T-cell (primary cell): ENCODE measurements around the gene RAB38. TPM values are rescaled to one million over a fixed set of nuclear protein-coding genes. Genes with fewer than 3 reads are reported as not detected.

ENCODE experiments used
- ATAC-seq, 4 experiments: fragments of 200-7000 bp in 3 of 4; fragments of 150-1000 bp in 1 of 4; cut with Tn5 transposase; replicated peaks in 1 of 4; 1 replicate in 3 of 4; 2 replicates in 1 of 4; pipeline ENCODE4 v1.10.0; 2021; ENCODE audit warnings: moderate library complexity in 3 of 4, mild to moderate bottlenecking in 2 of 4, moderate number of reproducible peaks in 1 of 4
- CTCF ChIA-PET, 2 donors: fragments of 300-600 bp; sonication (Branson Sonifier 250); formaldehyde crosslinking; loops; one replicate each; lab custom pipeline; 2022; ENCODE audit warnings: antibody characterized with exemption in 2 of 2; lab: Charles Lee
- POLR2A ChIA-PET, 2 donors: fragments of 300-600 bp; sonication (Branson Sonifier 250); formaldehyde crosslinking; loops; one replicate each; lab custom pipeline; 2022; ENCODE audit warnings: antibody characterized with exemption in 2 of 2; lab: Charles Lee
- DNase-seq, 35 experiments: peaks; one replicate each; pipeline versions ENCODE4 v3.0.0 to v3.0.0-alpha.2; 2013 to 2023
- H3K27ac ChIP-seq: one replicate; pipeline ENCODE4 v1.5.1; 2013; ENCODE audit warnings: low read length
- H3K27me3 ChIP-seq, 2 experiments: replicated peaks in 1 of 2; 1 replicate in 1 of 2; 2 replicates in 1 of 2; pipeline versions ENCODE4 v1.6.1 to v1.7.0; 2013; ENCODE audit warnings: low read length in 1 of 2, mixed read lengths in 1 of 2; ENCODE audit not compliant: control insufficient read depth in 2 of 2, insufficient read depth in 2 of 2; ENCODE audit errors: extremely low read depth in 1 of 2
- H3K36me3 ChIP-seq, 2 donors: 1 replicate in 1 of 2; 2 replicates in 1 of 2; pipeline versions ENCODE4 v1.6.1 to v1.7.0; 2013; ENCODE audit warnings: low read length in 1 of 2; ENCODE audit not compliant: control insufficient read depth in 2 of 2, insufficient read depth in 1 of 2; ENCODE audit errors: extremely low read depth in 1 of 2
- H3K4me1 ChIP-seq, 2 experiments: 1 replicate in 1 of 2; 2 replicates in 1 of 2; pipeline versions ENCODE4 v1.6.1 to v1.7.0; 2013; ENCODE audit warnings: low read length in 2 of 2, mixed read lengths in 1 of 2; ENCODE audit not compliant: insufficient read depth in 2 of 2, control insufficient read depth in 1 of 2; ENCODE audit errors: extremely low read depth in 1 of 2
- H3K4me3 ChIP-seq, 2 donors: 1 replicate in 1 of 2; 2 replicates in 1 of 2; pipeline versions ENCODE4 v1.5.1 to v1.7.0; 2013; ENCODE audit warnings: mild to moderate bottlenecking in 2 of 2, low read length in 1 of 2, moderate library complexity in 1 of 2; ENCODE audit not compliant: control insufficient read depth in 1 of 2; ENCODE audit errors: extremely low read depth in 1 of 2
- H3K9me3 ChIP-seq: 2 replicates; pipeline ENCODE4 v1.7.0; 2013
- H3K27ac Mint-ChIP-seq, 2 donors: one replicate each; pipeline ENCODE4 v1.8.0; 2020 to 2021; ENCODE audit warnings: mild to moderate bottlenecking in 2 of 2, mixed read lengths in 2 of 2
- H3K27me3 Mint-ChIP-seq, 2 donors: one replicate each; pipeline ENCODE4 v1.8.0; 2021 to 2022; ENCODE audit warnings: mixed read lengths in 2 of 2
- H3K36me3 Mint-ChIP-seq: one replicate; pipeline ENCODE4 v1.8.0; 2021; ENCODE audit warnings: mixed read lengths
- H3K4me1 Mint-ChIP-seq, 3 donors: one replicate each; pipeline ENCODE4 v1.8.0; 2020 to 2022; ENCODE audit warnings: mixed read lengths in 3 of 3, mild to moderate bottlenecking in 1 of 3
- H3K4me3 Mint-ChIP-seq, 3 donors: one replicate each; pipeline ENCODE4 v1.8.0; 2020 to 2022; ENCODE audit warnings: mild to moderate bottlenecking in 3 of 3, mixed read lengths in 3 of 3, moderate library complexity in 3 of 3
- H3K9me3 Mint-ChIP-seq, 3 donors: one replicate each; pipeline ENCODE4 v1.8.0; 2020 to 2022; ENCODE audit warnings: mixed read lengths in 3 of 3
- WGBS: methylation state at CpG from one replicate; pipeline ENCODE4 v1.1.5; 2013; ENCODE audit warnings: missing lambda C conversion rate; ENCODE audit not compliant: insufficient coverage; 5-methylcytosine and 5-hydroxymethylcytosine counted together
- total RNA-seq, 35 experiments: library from RNA in 6 of 35; stranded (reverse) in 6 of 35; fragments of 120-200 nt in 1 of 35; gene quantifications; one replicate each; pipeline versions ENCODE4 v1.2.1 to v1.2.4 and lab custom pipeline; 2013 to 2026

The RAB38 gene
- total RNA-seq, 5 donors from 2014 or later (not counting 1 experiment from before 2014, with no cell fraction given) = 0.20 to 0.98 (median 0.57) TPM

DNA sequence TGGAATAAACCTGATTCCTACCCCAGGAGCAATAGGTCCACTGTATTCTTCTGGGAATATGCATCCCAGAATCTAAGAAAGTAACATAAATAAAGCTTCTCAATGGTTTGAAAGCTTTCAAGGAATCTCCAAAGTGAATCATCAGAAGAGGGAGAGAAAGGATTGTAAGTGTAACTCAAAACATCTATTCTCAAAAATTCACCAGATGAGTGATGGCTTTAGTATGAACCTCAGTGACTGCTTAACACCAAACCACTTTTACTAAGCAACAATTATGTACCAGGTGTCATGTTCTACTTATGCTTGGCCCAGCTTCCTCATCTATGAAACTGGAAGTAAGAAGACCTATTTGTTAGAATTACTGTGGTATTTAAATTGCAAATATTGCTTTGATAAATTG lies 7.4 kb downstream of the RAB38 start:
- Mint-ChIP-seq H3K4me3 (no peak overlapping the region), H3K27ac (no peak overlapping the region), H3K36me3 (no peaks in the 10 kb centered on the region), H3K9me3 (no peaks in the 10 kb centered on the region), H3K4me1 (no peaks in the 10 kb centered on the region), H3K27me3 (peaks cover 0 to 5% of the 10 kb centered on the region in 2 donors)
- no peak for DNase-seq
- Histone ChIP-seq H3K27me3 (no peaks in the 10 kb centered on the region), H3K9me3 (no peaks in the 10 kb centered on the region), H3K36me3 (no peaks in the 10 kb centered on the region), H3K27ac (no peak overlapping the region), H3K4me3 (no peak overlapping the region), H3K4me1 (no peaks in the 10 kb centered on the region)
- POLR2A ChIA-PET = no interaction called here
- no peak for ATAC-seq
- CTCF ChIA-PET = no interaction called here

DNA sequence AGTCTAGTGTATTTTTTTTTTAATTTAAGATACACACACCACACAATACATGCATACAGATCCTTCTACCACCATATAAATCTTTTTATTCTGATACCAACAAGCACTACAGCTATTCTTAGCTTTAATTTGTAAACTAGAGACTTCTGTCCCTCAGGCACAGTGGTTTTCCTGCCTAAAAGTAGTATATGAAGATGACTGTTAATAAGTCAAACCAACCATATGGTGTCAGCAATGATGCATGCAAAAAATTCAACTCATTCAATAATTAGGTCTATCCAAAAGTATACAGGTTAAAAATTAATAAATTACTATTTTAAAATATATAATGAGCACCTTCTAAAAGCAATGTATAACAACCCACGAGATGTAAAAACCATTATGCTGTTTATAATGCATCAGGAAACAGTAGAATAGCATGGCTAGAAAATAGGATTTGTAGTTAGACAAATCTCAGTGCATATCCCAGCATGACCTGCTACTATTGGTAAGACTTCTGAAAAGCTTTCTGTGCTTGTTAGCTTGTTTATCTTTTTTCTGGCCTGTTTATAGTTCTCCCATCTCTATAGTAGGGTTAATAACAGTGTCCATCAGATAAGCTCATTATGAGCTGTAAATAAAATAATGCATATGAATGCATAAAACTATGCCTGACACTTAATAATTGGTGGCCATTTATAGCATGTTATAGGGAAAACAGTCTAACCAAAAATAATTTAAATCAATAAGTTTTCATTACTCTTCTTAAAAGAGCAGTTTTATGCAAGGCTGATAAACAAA lies 10.2 kb downstream of the RAB38 start:
- no peaks in the 10 kb centered on the region for H3K4me1 ChIP-seq
- H3K36me3 ChIP-seq = no peaks in the 10 kb centered on the region
- no peak overlapping the region for H3K27ac ChIP-seq
- H3K27me3 Mint-ChIP-seq = peaks cover 0 to 7% of the 10 kb centered on the region in 2 donors
- H3K4me3 ChIP-seq = no peak overlapping the region
- H3K9me3 Mint-ChIP-seq = peaks cover 0 to 3% (median under 1%) of the 10 kb centered on the region in 3 donors
- ChIA-PET POLR2A (no interaction called here), CTCF (interaction anchor here in 1 of 2 donors (0.5 kb wide), 1 partner anchor 69 kb away, joined by 3 read pairs; no protein-coding TSS in a partner anchor)
- no peaks in the 10 kb centered on the region for H3K9me3 ChIP-seq
- H3K27me3 ChIP-seq = no peaks in the 10 kb centered on the region
- H3K27ac Mint-ChIP-seq = no peak overlapping the region
- no peaks in the 10 kb centered on the region for H3K4me1 Mint-ChIP-seq
- H3K4me3 Mint-ChIP-seq = no peak overlapping the region
- ATAC-seq (no peak), DNase-seq (no peak)
- H3K36me3 Mint-ChIP-seq = no peaks in the 10 kb centered on the region
- no CpG with 5 or more reads among the region's 1 CpG for WGBS

GRCh38 chr11:88164320-88164719 lies 10.9 kb downstream of the RAB38 start:
- H3K36me3 ChIP-seq = no peaks in the 10 kb centered on the region
- ChIA-PET CTCF (no interaction called here), POLR2A (no interaction called here)
- no peaks in the 10 kb centered on the region for H3K4me1 Mint-ChIP-seq
- no peaks in the 10 kb centered on the region for H3K27me3 ChIP-seq
- ATAC-seq (no peak), DNase-seq (no peak)
- H3K4me1 ChIP-seq = no peaks in the 10 kb centered on the region
- no CpG with 5 or more reads among the region's 4 CpGs for WGBS
- H3K27me3 Mint-ChIP-seq = peaks cover 0 to 7% of the 10 kb centered on the region in 2 donors
- peaks cover 0 to 10% (median 4%) of the 10 kb centered on the region in 3 donors for H3K9me3 Mint-ChIP-seq
- H3K27ac Mint-ChIP-seq = no peak overlapping the region
- H3K4me3 Mint-ChIP-seq = no peak overlapping the region
- H3K36me3 Mint-ChIP-seq = no peaks in the 10 kb centered on the region
- H3K27ac ChIP-seq = no peak overlapping the region
- H3K9me3 ChIP-seq = no peaks in the 10 kb centered on the region
- H3K4me3 ChIP-seq = no peak overlapping the region

DNA sequence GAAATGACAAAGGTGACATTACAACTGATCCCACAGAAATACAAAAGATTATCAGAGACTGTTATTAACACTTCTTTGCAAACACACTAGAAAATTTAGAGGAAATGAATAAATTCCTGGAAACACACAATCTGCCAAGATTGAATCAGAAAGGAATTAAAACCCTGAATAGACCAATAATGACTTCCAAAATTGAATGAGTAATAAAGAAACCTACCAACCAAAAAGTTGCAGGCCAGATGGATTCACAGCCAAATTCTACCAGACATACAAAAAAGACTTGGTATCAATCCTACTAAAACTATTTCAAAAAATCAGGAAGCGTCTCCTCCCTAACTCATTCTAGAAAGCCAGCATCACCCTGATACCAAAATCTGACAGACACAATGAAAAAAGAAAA lies 17.2 kb downstream of the RAB38 start:
- Mint-ChIP-seq H3K36me3 (peaks cover 4% of the 10 kb centered on the region), H3K27me3 (peaks cover 12 to 14% of the 10 kb centered on the region in 2 donors), H3K27ac (no peak overlapping the region), H3K4me1 (no peaks in the 10 kb centered on the region), H3K9me3 (peaks cover 5 to 44% (median 23%) of the 10 kb centered on the region in 3 donors), H3K4me3 (no peak overlapping the region)
- Histone ChIP-seq H3K4me1 (no peaks in the 10 kb centered on the region), H3K27ac (no peak overlapping the region), H3K27me3 (peaks cover 0 to 8% of the 10 kb centered on the region in 2 experiments), H3K36me3 (no peaks in the 10 kb centered on the region), H3K4me3 (no peak overlapping the region), H3K9me3 (no peaks in the 10 kb centered on the region)
- ChIA-PET POLR2A (no interaction called here), CTCF (interaction anchor here in 1 of 2 donors (0.6 kb wide), 1 partner anchor 1236 kb away, joined by 3 read pairs; no protein-coding TSS in a partner anchor)
- ATAC-seq (no peak), DNase-seq (no peak)
- WGBS = 100% methylated on average over 1 of the region's 1 CpG

GRCh38 chr11:88157370-88157769 lies 17.9 kb downstream of the RAB38 start:
- POLR2A ChIA-PET = no interaction called here
- H3K36me3 Mint-ChIP-seq = peaks cover 4% of the 10 kb centered on the region
- DNase-seq (no peak), ATAC-seq (no peak)
- CTCF ChIA-PET = no interaction called here
- Histone ChIP-seq H3K27me3 (peaks cover 0 to 8% of the 10 kb centered on the region in 2 experiments), H3K27ac (no peak overlapping the region), H3K4me3 (no peak overlapping the region), H3K4me1 (no peaks in the 10 kb centered on the region), H3K36me3 (no peaks in the 10 kb centered on the region), H3K9me3 (no peaks in the 10 kb centered on the region)
- 100% methylated on average over 1 of the region's 4 CpGs for WGBS
- no peak overlapping the region for H3K27ac Mint-ChIP-seq
- no peaks in the 10 kb centered on the region for H3K4me1 Mint-ChIP-seq
- H3K27me3 Mint-ChIP-seq = peaks cover 9 to 12% of the 10 kb centered on the region in 2 donors
- H3K9me3 Mint-ChIP-seq = peaks cover 5 to 44% (median 23%) of the 10 kb centered on the region in 3 donors
- no peak overlapping the region for H3K4me3 Mint-ChIP-seq

DNA sequence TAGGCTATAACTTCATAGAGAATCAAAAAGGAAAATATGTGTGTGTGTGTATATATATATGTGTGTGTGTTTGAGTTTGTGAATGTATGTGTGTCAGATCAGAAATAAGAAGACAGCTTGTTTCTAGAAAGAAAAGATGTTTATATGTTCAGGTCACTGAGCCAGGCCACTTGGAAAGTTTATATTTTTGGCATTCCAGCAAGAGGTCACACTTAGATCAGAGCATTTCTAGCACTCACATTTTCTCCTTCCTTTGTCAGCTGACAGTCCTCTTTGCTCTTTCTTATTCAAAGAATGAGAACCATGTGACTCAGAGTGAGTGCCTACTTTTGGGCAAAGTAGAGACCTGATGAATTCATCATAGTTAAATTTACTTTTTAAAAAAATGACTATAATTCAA lies 22.9 kb downstream of the RAB38 start:
- no peak overlapping the region for H3K4me3 ChIP-seq
- H3K27ac Mint-ChIP-seq = no peak overlapping the region
- POLR2A ChIA-PET = interaction anchor here in 1 of 2 donors (0.5 kb wide), 1 partner anchor 35 kb away, joined by 4 read pairs; no protein-coding TSS in a partner anchor
- CTCF ChIA-PET = no interaction called here
- no peak overlapping the region for H3K27ac ChIP-seq
- H3K36me3 Mint-ChIP-seq = peaks cover 4% of the 10 kb centered on the region
- H3K4me1 Mint-ChIP-seq = no peaks in the 10 kb centered on the region
- no peaks in the 10 kb centered on the region for H3K9me3 ChIP-seq
- peaks cover 0 to 8% of the 10 kb centered on the region in 2 experiments for H3K27me3 ChIP-seq
- no peak overlapping the region for H3K4me3 Mint-ChIP-seq
- ATAC-seq (no peak), DNase-seq (no peak)
- H3K4me1 ChIP-seq = no peaks in the 10 kb centered on the region
- H3K27me3 Mint-ChIP-seq = peaks cover 9 to 12% of the 10 kb centered on the region in 2 donors
- peaks cover 5 to 18% (median 10%) of the 10 kb centered on the region in 3 donors for H3K9me3 Mint-ChIP-seq
- H3K36me3 ChIP-seq = no peaks in the 10 kb centered on the region
